Measurements from ENCODE around the gene PPP6R3.
"Not testable (repeated sequence)": the region's sequence is repeated elsewhere in the genome, so short reads cannot be mapped to it uniquely, and the experiment has no call there.

Gene PPP6R3

GRCh38 chr11:68457898-68458249 lies 2.7 kb upstream of the PPP6R3 start:
- DNase-seq: no peak

GRCh38 chr11:68458340-68458739 lies 2.2 kb upstream of the PPP6R3 start:
- DNase-seq: not testable (repeated sequence)

GRCh38 chr11:68459886-68460740 lies 439 bp upstream of the PPP6R3 start:
- peak; percentile 99 for DNase-seq

- DNase-seq: no peak
These were observed 994 bp downstream of the PPP6R3 start for GRCh38 chr11:68461575-68461917.

GRCh38 chr11:68463714-68464113 lies 3.2 kb downstream of the PPP6R3 start:
- DNase-seq: no peak

GRCh38 chr11:68467201-68467834 lies 6.8 kb downstream of the PPP6R3 start:
- no peak for DNase-seq

GRCh38 chr11:68468217-68468828 lies 7.8 kb downstream of the PPP6R3 start:
- no peak for DNase-seq

GRCh38 chr11:68469122-68469521 lies 8.6 kb downstream of the PPP6R3 start:
- DNase-seq: no peak

GRCh38 chr11:68469642-68470041 lies 9.1 kb downstream of the PPP6R3 start:
- no peak for DNase-seq

GRCh38 chr11:68470304-68470811 lies 9.8 kb downstream of the PPP6R3 start:
- no peak for DNase-seq

GRCh38 chr11:68471360-68472340 lies 11.1 kb downstream of the PPP6R3 start:
- DNase-seq: no peak

GRCh38 chr11:68472778-68473177 lies 12.2 kb downstream of the PPP6R3 start:
- DNase-seq: no peak

GRCh38 chr11:68473693-68474092 lies 13.1 kb downstream of the PPP6R3 start:
- DNase-seq: no peak

GRCh38 chr11:68475626-68476025 lies 15.1 kb downstream of the PPP6R3 start:
- not testable (repeated sequence) for DNase-seq

- DNase-seq: no peak
These were observed 18.8 kb downstream of the PPP6R3 start for GRCh38 chr11:68479390-68479789.

- DNase-seq: no peak
These were observed 19.6 kb downstream of the PPP6R3 start for GRCh38 chr11:68480193-68480592.

- DNase-seq: no peak
These were observed 20.4 kb downstream of the PPP6R3 start for GRCh38 chr11:68480852-68481510.

- DNase-seq: no peak
These were observed 21.2 kb downstream of the PPP6R3 start for GRCh38 chr11:68481579-68482240.

- no peak for DNase-seq
These were observed 28.1 kb downstream of the PPP6R3 start for GRCh38 chr11:68488623-68489022.

GRCh38 chr11:68495220-68495729 lies 34.7 kb downstream of the PPP6R3 start:
- DNase-seq: no peak

- no peak for DNase-seq
These were observed 35.3 kb downstream of the PPP6R3 start for GRCh38 chr11:68495872-68496271.

Data from amniotic stem cell (primary cell).